Neural cell (in vitro differentiated cells): ENCODE data around the gene CITED2.

Experiments used
- EP300 ChIP-seq: fragments of 450-650 bp; conservative IDR thresholded peaks from 2 replicates; pipeline ENCODE4 v1.6.1; 2014; ENCODE audit warnings: antibody characterized with exemption, mild to moderate bottlenecking, moderate library complexity; ENCODE audit not compliant: poor library complexity, severe bottlenecking
- EZH2 ChIP-seq: fragments of 200-600, 300-800 bp; shearing (Covaris generic), sonication (generic); IDR thresholded peaks from 2 replicates; pipeline ENCODE4 v1.6.1; 2014; ENCODE audit warnings: antibody characterized with exemption, low read length, borderline replicate concordance, mild to moderate bottlenecking; ENCODE audit not compliant: insufficient read depth, poor library complexity, severe bottlenecking
- MXI1 ChIP-seq: fragments of 450-650 bp; conservative IDR thresholded peaks from 2 replicates; pipeline ENCODE4 v1.6.1; 2014; ENCODE audit warnings: antibody characterized with exemption, mild to moderate bottlenecking; ENCODE audit not compliant: poor library complexity, severe bottlenecking
- POLR2AphosphoS5 ChIP-seq: IDR thresholded peaks from 2 replicates; pipeline ENCODE4 v1.6.1; 2012
- RAD21 ChIP-seq: fragments of 450-650 bp; conservative IDR thresholded peaks from 2 replicates; pipeline ENCODE4 v1.6.1; 2014; ENCODE audit warnings: antibody characterized with exemption, mild to moderate bottlenecking, moderate library complexity
- REST ChIP-seq: IDR thresholded peaks from 2 replicates; pipeline ENCODE4 v1.6.1; 2012; ENCODE audit warnings: borderline replicate concordance
- SMC3 ChIP-seq: fragments of 450-650 bp; conservative IDR thresholded peaks from 2 replicates; pipeline ENCODE4 v1.6.1; 2014; ENCODE audit warnings: antibody characterized with exemption, mild to moderate bottlenecking, moderate library complexity; ENCODE audit not compliant: poor library complexity
- TAF1 ChIP-seq: IDR thresholded peaks from 2 replicates; pipeline ENCODE4 v1.6.1; 2012; ENCODE audit warnings: low read depth
- TF ChIP-seq, protein P1 (sequence below): fragments of 450-650 bp; IDR thresholded peaks from 2 replicates; pipeline ENCODE4 v1.5.1; 2014; ENCODE audit warnings: antibody characterized with exemption, mild to moderate bottlenecking, moderate library complexity; ENCODE audit not compliant: poor library complexity, severe bottlenecking

- TF ChIP-seq, protein P1, sequence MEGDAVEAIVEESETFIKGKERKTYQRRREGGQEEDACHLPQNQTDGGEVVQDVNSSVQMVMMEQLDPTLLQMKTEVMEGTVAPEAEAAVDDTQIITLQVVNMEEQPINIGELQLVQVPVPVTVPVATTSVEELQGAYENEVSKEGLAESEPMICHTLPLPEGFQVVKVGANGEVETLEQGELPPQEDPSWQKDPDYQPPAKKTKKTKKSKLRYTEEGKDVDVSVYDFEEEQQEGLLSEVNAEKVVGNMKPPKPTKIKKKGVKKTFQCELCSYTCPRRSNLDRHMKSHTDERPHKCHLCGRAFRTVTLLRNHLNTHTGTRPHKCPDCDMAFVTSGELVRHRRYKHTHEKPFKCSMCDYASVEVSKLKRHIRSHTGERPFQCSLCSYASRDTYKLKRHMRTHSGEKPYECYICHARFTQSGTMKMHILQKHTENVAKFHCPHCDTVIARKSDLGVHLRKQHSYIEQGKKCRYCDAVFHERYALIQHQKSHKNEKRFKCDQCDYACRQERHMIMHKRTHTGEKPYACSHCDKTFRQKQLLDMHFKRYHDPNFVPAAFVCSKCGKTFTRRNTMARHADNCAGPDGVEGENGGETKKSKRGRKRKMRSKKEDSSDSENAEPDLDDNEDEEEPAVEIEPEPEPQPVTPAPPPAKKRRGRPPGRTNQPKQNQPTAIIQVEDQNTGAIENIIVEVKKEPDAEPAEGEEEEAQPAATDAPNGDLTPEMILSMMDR, result no peak
- TF ChIP-seq EZH2 (no peak), EP300 (no peak), TAF1 (no peak), RAD21 (no peak), POLR2AphosphoS5 (no peak), MXI1 (no peak), REST (no peak), SMC3 (no peak)
These were observed 38.0 kb downstream of the CITED2 start for GRCh38 chr6:139336488-139336887.
